HG03045 (cell line): ENCODE measurements around the gene NUDT13.

Experiments used
- ATAC-seq: cut with Tn5 transposase; IDR thresholded peaks from one replicate; pipeline ENCODE4 v1.9.1; 2021; ENCODE audit warnings: mild to moderate bottlenecking, moderate library complexity; ENCODE audit not compliant: unreplicated experiment

Gene NUDT13

DNA sequence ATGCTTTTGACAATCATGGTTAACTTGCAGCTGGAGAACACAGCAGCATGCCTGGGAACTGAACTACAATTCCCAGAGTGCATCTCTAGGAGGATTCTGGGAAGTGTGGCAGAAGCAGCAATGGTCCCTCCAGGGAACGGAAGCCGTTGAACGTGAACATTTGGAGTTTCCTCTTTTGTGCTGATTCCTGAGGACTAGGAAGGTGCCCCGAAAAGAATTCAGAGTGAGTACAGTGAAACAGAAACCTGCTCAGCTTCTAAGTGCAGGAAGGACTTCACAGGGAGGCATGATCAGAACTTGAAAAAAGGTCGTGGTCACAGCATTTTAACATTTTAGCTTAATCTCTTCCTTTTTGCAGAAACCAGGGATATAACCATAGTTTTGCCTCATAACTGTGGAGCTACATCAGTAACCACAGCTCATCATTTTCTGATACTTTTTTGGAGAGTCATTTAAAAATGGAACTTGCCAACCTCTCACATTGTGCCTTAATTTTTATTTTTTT is at the start of gene NUDT13:
Gene NUDT13, plus strand, starts transcription at position 111 of the 505 bp plus-strand sequence. CDS start 3,911 bp downstream, outside the sequence.
- ATAC-seq: peak; percentile 65

DNA sequence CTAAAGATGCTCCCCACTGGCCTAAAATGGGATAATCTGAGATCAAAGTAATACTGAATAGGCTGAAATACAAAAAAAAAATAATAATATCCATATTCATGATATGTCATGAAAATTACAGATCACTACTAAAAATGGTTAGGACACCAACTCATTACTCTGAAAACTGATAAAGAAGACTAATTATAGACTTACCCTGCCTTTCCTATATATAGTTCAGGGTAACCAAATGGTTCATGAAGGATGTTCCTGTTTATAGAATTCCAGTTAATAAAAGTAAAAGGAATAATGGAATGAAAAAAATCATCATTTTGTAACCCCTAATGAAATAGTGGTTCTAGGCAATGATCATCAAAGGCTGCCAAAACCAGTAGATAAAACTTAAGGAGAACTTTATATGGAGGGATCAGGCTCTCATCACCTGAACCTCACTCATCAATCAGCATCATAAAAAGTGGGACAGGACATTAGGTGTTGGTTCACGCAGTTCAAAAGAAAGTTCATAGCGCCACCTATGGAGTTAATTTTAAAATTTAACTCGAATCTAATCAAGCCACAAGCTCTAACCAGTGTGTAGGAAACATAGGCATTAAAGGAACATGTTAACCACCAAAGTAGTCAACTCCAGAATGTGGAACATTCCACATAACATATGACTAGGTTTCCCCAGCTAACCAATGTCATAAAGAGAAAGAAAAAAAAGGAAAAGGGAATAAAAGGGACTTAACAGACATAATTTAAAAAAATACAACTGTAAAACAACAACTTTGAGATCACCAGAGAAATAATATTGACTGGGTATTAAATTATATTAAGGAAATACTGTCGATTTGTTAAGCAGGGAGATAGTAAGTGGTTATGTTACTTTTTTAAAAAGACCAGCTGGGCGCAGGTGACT is 49.3 kb upstream of the NUDT13 start:
- no peak for ATAC-seq

- no peak for ATAC-seq
These were observed 48.5 kb upstream of the NUDT13 start for GRCh38 chr10:73061743-73062142.

GRCh38 chr10:73065441-73065840 is 44.8 kb upstream of the NUDT13 start:
- ATAC-seq: no peak

- no peak for ATAC-seq
These were observed 36.6 kb upstream of the NUDT13 start for GRCh38 chr10:73073627-73074026.

DNA sequence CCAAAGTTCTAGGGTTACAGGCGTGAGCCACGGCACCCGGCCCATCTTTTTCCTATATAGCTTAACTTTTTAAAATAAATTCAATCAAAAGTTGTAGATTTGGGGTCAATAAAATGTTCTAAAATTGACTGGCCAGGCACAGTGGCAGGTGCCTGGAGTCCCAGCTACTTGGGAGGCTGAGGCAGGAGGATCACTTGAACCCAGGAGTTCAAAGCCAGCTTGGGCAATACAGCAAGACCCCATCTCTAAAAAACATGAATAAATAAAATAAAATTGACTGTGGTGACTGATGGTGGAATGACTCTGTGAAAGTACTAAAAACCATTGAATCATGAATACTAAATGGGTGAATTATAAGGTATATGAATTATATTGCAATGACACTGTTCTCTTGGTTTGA is 34.4 kb upstream of the NUDT13 start:
- no peak for ATAC-seq

- no peak for ATAC-seq
These were observed 33.7 kb upstream of the NUDT13 start for GRCh38 chr10:73076360-73077183.

DNA sequence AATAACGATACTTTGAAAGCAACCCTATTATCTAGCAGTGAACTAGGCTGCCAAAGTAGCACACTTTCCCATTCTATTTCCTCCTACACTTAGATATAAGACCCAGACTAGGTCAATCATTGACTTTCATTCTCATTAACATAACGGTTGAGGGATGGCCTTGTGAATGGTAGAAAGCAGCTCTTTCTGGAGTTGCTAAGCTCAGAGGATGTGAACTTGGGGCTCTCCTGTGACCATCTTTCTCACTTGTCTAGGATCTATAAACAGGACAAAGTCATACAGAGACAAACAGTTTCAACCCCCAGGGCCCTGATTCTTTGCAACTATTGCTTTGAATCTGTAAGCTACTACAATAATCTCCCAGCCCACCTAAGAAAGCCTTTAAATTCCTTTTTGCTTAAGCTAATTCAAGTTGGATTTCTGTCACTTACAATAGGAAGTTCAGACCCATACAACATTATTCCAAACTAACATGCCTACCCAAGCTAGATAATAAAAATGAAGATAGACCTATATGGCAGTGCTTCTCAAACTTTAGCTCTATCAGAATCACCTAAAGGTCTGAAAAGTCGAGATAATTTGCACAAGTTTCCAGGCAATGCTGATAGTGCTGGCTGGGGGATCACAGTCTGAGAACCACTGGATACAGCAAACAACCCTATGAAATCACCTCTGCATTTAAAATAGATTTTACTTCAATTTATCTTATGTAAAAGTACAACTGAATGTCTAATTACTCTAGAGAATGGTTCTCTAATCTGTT is 30.3 kb upstream of the NUDT13 start:
- no peak for ATAC-seq

- ATAC-seq: no peak
These were observed 27.0 kb upstream of the NUDT13 start for GRCh38 chr10:73083221-73083620.

DNA sequence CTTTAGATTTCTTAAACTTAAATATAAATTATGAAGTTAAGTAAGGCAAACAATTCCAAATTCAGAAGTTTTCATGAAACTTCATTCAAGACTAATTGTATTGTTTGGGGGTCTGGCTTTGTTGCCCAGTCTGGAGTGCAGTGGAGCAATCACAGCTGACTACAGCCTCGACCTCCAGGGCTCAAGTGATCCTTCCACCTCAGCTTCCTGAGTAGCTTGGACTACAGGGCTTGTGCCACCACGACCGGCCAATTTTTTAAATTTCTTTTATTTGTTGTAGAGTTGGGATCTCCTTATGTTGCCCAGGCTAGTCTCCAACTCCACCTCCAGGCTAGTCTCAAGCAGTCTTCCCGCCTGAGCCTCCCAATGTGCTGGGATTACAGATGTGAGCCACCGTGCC is 26.0 kb upstream of the NUDT13 start:
- no peak for ATAC-seq

- ATAC-seq: no peak
These were observed 23.4 kb upstream of the NUDT13 start for GRCh38 chr10:73086816-73087215.

DNA sequence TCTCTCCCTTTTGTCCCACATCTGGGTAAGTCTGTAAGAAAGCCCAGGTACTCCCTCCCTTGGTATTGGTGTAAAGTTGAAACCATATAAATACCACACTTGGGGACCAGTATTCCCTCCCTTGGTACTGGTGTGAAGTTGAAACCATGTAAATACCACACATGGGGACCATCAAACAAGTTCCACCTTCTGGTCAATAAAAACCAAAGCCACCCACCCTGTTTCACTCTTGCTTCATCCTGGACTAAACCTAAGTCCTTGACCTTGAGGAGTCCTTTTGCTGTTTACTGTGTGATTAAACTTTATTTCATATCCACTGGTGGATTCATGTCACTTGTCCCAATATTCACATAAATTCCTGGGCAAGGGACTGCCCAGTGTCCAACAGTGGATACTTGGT is 22.0 kb upstream of the NUDT13 start:
- no peak for ATAC-seq

DNA sequence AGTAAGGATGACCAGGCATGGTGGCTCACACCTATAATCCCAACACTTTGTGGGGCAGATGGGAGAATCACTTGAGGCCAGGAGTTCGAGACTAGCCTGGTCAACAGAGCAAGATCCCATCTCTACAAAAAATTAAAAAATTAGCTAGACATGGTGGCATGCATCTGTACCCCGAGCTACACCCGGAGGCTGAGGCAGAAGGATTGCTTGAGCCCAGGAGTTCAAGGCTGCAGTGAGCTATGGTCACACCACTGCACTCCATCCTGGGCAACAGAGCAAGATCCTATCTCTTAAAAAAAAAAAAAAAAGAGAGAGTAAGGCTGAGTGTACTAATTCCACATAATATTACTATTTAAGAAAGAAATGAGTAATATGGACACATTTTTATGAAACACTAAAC is 17.4 kb upstream of the NUDT13 start:
- ATAC-seq: no peak

- ATAC-seq: no peak
These were observed 16.1 kb upstream of the NUDT13 start for GRCh38 chr10:73093922-73094850.

- no peak for ATAC-seq
These were observed 15.2 kb upstream of the NUDT13 start for GRCh38 chr10:73094986-73095480.

DNA sequence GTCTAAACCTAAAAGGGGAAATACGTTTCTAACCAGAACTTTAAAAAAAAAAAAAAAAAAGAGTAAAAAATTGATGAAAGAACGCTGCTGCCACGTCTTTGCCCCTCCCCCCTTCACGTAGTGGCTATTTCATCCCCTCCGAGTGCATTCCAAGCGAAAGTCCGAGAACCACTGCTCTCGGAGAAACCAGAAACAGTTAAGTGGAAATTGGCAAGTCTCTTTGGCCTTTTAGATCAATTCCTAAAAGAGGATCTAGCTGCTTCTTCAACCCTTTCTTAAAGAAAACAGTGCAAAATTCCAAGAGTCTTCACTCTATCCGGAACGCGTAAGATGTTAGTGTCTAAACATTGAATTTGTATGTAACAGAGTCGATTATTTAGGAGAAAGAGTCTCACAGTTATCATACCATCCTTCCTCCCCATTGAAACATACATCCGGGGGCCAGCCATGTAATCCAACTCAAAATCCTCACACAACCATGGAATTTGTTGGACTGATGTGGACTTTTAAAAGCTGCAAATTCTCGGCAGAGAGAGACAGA is 14.7 kb upstream of the NUDT13 start:
- ATAC-seq: no peak

GRCh38 chr10:73096041-73096448 is 14.2 kb upstream of the NUDT13 start:
- peak; percentile 28 for ATAC-seq

- peak; percentile 83 for ATAC-seq
These were observed 13.6 kb upstream of the NUDT13 start, which contains the start of gene P4HA1 for GRCh38 chr10:73096449-73097304. Gene P4HA1, minus strand, starts transcription at chr10:73096866. Its CDS starts 21,983 bp downstream, at chr10:73074883.
